GM12864 (cell line): ENCODE results near the gene C16orf95.

Source experiments
- DNase-seq: peaks from one replicate; pipeline ENCODE4 v3.0.0-alpha.2; 2011; ENCODE audit warnings: low read depth
- H3K4me3 ChIP-seq: 2 replicates; pipeline ENCODE4 v1.5.1; 2011; ENCODE audit warnings: mild to moderate bottlenecking, low read depth, low read length, control low read depth
- CTCF ChIP-seq: IDR thresholded peaks from 2 replicates; pipeline ENCODE4 v1.5.1; 2011; ENCODE audit warnings: low read depth, mild to moderate bottlenecking, moderate library complexity, low read length, control low read depth, inconsistent platforms; ENCODE audit errors: missing control alignments

C16orf95 gene

GRCh38 chr16:87331241-87331801, 14.1 kb upstream of the C16orf95 start:
- H3K4me3 ChIP-seq: no peak overlapping the region
- DNase-seq: no peak
- no peak for TF ChIP-seq CTCF

- DNase-seq: no peak
- no peak overlapping the region for H3K4me3 ChIP-seq
- TF ChIP-seq CTCF: no peak
Observed at GRCh38 chr16:87330646-87331045, 13.5 kb upstream of the C16orf95 start.

GRCh38 chr16:87330257-87330624, 13.0 kb upstream of the C16orf95 start:
- TF ChIP-seq CTCF: no peak
- no peak overlapping the region for H3K4me3 ChIP-seq
- DNase-seq: no peak

GRCh38 chr16:87329436-87330256, 12.5 kb upstream of the C16orf95 start:
- H3K4me3 ChIP-seq: no peak overlapping the region
- DNase-seq: no peak
- TF ChIP-seq CTCF: no peak

- TF ChIP-seq CTCF: no peak
- no peak for DNase-seq
- H3K4me3 ChIP-seq: no peak overlapping the region
Observed at GRCh38 chr16:87328846-87329245, 11.7 kb upstream of the C16orf95 start.

- TF ChIP-seq CTCF: no peak
- H3K4me3 ChIP-seq: no peak overlapping the region
- no peak for DNase-seq
Observed at GRCh38 chr16:87327798-87328495, 10.8 kb upstream of the C16orf95 start.
